ENCODE results near the gene MTA1.

Gene MTA1

DNA sequence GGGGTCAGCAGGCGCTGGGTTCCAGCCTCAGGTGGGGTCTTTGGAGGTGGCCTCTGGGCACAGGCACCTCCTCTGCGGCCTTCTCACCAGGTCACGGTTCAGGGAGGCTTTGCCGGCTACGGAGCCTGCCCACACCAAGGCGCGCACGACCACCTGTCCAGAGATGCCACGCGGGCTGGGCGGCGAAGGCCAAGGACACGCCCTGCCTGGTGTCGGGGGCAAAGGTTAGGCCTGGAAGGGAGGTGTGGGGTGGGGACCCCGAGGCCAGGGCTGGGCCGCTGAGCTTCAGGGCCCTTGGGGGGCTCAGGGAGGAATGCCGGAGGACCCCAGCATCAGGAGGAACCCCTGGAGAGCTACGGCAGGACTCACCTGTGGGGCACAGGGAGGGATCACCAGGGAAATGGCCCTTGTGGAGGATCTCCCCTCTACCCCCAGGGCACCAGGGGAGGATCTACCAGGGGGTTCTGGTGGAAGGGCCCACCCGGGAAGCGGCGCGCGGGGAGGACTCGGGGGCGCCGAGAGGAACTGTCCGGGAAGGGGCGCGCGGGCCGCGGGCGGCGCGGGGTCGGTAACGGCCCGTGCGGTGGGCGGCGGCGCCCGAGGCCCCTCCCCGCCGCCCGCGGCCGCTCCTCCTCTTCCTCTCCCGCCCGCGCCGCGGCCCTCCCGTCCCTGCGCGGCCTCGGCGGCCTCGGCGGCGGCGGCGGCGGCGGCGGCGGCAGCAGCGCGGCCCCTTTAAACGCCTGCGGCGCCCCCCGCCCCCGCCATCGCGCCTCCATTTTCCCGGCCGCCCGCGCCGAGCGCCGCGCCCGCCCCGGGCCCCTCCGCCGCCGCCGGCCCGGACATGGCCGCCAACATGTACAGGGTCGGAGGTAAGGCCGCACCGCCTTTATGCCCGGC lies at the start of gene MTA1:
TSS of gene MTA1 (plus strand) at position 633 of the 897 bp plus-strand sequence. CDS start at position 842, 209 bp downstream.
- DNase-seq (ENCODE audit: low read depth) = peak; percentile 52

DNA sequence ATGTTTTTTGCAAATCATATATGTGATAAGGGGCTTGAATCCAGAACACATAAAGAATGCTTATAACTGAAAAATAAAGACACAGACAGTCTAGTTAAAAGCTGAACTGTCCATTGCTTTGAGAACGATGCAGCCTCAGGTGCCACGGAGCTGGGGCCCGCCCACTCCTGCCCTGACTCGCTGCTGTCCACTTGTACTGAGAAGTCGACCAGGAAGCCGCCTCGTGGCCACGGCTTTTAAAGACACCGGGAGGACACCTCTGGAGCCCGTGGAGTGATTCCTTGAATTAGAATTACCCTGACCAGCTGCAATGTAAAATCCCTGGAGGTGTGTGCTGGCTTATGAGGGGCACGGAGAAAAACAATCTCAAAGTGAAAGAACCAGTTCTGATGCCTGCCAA lies 45.2 kb upstream of the MTA1 start:
- no peak for DNase-seq (ENCODE audit: low read depth)

DNA sequence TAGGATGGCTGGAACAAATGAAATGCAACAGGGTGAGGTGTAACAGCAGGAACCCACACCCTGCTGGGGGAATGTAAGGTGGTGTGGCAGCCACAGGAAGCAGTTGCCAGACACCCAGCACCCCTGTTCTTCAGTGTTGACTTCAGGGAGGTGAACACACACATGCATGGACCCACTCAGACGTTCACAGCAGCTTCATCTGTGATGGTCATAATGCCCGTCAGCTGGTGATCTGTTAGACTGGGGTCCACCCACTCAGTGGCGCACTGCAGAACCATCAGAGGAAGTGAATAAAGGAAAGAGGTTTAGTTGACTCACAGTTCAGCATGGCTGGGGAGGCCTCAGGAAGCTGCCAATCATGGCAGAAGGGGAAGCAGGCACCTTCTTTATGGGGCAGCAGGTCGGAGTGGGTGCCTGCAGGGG lies 44.0 kb upstream of the MTA1 start:
- peak; percentile 50 for DNase-seq (ENCODE audit: low read depth)

DNA sequence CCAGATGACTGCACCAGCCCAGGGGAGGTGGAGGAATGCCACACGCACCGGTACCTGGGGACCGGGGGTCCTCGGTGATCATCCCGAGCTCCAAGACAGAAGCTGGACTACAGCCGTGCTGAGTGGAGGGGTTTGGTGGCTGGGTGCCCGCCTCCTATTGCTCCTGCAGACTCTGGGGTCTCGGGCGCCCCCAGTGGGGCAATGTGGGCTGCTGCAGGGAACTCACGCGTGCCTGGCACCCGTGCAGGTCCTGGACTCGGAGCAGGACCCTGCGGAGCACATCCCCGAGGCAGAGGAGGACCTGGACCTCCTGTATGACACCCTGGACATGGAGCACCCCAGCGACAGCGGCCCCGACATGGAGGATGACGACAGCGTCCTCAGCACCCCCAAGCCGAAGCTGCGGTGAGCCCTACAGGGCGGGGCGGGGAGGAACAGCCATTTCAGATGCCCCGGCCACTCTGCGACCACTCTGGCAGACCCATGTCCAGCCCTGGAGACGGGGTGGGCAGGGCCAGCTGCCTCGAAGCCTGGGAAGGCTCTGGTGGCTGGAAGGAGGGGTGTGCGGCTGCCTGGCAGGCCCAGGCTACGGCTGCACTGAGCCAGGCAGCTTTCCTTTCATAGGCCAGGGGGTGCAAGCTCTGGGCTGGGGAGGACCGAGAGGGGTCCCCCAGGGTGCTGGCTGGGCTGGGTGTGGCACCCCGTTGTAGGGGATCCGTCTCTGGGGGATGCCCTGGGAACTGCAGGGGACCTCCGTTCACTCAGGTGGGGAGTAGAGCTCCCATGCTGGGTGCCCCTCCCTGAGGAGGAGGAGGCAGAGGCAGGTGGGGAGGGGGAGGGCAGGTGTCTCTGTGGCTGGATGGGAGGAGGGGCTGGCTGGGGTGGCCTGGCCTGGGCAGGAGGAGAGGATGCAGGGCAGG lies 42.8 kb upstream of the MTA1 start:
- DNase-seq (ENCODE audit: low read depth) = no peak

DNA sequence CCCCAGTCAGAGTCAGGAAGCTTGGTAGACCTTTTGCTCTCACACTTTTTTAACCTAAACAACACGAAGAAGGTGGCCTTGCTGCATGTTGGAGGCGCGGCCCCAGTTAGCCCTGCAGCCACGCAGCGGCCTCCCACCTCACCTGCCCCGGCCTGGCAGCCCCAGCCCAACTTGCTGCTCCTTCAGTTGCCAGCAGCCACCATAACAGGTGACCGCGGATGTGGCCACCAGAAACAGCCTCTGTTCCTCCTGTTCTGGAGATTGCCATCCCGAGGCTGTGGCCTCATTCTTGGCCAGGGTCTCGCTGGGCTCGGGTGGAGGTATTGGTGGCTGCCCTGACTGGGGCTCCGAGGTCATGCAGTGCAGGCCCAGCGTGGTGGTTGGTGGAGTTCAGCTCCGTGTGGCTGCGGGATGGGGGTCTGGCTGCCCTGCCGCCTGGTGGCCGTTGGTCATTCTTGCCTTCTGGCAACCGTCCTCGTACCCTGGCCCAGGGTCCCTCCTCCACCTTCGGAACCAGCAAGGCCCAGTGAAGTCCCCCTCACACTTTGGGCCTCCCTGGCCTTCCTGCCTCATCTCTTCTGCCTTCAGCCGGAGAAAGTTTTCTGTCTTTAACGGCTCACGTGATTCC lies 42.0 kb upstream of the MTA1 start:
- DNase-seq (ENCODE audit: low read depth) = no peak

DNA sequence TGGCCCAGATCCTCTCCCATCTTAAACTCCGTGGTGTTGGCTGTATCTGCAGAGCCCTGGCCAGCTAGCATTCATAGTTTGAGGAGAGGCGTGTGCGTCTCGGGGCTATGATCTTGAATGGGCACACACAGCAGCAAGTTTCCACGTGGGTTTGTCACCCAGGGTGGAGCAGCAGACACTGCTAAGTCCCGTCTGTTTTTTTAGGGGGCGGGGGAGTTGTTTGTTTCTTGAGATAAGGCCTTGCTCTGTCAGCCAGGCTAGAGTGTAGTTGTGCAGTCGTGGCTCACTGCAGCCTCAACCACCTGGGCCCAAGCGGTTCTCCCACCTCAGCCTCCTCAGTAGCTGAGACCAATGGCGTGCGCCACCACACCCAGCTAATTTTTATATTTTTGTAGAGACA lies 41.4 kb upstream of the MTA1 start:
- DNase-seq (ENCODE audit: low read depth) = no peak

DNA sequence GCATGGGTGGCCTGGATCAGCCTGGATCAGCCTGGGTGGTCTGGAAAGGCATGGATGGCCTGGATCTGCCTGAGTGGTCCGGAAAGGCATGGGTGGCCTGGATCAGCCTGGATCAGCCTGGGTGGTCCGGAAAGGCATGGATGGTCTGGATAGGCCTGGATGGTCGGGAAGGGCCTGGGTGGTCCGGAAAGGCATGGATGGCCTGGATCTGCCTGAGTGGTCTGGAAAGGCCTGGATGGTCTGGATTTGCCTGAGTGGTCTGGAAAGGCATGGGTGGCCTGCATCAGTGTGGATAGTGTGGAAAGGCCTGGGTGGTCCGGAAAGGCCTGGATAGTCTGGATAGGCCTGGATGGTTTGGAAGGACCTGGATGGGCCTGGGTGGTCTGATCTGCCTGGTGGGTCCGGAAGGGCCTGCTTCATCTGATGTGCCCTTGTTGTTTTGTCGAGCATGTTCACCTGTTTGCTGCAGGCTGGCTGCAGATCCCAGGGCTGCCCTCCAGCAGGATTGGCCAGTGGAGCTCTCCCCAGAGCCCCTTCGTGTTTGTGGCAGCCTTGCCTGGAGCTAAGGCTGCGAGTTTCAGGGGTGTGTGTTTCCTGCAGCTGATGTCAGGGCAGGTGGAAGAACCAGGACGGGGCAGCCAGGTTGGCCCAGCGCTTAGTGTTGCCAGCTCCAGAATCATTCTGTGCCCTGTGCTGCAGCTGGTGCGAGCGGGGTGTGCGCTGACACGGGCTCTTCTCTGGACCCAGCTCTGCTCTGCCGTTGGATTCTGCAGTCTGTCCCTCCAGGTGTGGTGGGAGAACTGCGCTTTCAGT lies 40.5 kb upstream of the MTA1 start:
- DNase-seq (ENCODE audit: low read depth) = no peak

DNA sequence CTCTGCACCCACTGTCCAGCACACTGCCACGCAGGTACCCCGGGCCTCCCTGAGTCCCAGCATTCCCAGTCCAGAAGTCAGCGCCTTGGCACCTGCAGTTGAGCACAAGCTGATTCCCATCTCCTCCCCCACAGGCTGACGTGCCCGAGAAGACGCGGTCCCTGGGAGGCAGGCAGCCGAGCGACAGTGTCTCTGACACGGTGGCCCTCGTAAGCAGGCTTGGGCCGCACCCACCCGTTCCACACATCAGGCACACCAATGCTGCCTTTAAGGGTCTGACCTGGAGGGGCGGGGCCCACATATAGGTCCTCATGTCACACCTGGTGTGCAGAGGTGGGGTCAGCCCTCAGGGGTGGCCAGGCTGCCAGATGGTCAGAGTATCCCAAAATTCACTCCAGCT lies 39.7 kb upstream of the MTA1 start:
- DNase-seq (ENCODE audit: low read depth) = no peak

DNA sequence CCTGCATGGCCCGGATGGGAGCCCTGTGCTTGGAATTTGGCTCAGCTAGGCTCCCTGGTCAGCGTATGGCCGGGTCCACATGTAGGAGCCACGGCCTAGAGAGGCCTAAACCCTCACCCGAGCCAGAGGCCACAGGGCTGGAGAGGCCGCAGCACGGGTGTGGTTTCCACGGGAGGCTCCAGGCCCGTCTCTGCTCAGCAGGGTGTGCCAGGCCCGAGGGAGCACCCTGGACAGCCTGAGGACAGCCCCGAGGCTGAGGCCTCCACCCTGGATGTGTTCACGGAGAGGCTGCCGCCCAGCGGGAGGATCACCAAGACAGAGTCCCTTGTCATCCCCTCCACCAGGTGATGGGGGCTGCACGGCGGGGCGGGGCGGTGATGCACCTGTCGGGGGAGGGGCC lies 38.9 kb upstream of the MTA1 start:
- DNase-seq (ENCODE audit: low read depth) = no peak

DNA sequence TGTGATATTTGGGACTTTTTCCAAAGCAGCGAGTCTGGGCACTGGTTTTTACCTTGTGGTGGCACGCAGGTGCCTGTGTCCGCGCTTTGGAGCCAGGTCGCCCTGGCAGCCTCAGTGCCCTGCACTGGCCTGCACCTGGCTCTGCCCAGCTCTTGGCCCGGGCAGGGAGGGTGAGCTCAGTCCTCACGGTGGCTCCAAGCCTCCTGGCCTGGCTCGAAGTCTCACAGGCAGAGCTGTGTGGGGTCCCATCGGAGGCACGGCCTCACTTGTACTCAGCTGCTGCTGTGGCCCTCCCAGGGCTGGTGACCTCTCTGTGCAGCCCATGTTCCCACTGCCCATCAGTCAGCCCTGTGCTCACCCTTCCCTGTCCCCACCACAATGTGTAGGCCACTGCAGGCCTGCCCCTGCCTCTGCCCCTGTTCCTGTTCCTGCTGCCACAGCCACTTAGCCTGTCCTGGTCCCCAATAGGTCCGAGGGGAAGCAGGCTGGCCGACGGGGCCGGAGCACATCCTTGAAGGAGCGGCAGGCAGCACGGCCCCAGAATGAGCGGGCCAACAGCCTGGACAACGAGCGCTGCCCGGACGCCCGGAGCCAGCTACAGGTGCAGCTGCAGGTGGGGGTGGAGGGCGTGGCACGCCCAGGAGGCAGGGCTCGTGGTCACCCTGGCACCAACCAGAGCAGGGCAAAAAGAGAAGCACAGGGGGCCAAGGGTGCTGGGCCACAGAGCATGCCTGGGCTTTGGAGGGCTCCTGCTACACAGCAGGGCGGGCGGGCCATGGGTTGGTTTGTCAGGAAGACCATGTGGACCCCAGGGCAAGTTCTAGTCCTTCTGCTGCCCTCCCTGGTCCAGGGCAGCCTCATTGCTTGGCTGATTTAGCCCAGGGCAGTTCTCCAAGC lies 37.9 kb upstream of the MTA1 start:
- DNase-seq (ENCODE audit: low read depth) = no peak

DNA sequence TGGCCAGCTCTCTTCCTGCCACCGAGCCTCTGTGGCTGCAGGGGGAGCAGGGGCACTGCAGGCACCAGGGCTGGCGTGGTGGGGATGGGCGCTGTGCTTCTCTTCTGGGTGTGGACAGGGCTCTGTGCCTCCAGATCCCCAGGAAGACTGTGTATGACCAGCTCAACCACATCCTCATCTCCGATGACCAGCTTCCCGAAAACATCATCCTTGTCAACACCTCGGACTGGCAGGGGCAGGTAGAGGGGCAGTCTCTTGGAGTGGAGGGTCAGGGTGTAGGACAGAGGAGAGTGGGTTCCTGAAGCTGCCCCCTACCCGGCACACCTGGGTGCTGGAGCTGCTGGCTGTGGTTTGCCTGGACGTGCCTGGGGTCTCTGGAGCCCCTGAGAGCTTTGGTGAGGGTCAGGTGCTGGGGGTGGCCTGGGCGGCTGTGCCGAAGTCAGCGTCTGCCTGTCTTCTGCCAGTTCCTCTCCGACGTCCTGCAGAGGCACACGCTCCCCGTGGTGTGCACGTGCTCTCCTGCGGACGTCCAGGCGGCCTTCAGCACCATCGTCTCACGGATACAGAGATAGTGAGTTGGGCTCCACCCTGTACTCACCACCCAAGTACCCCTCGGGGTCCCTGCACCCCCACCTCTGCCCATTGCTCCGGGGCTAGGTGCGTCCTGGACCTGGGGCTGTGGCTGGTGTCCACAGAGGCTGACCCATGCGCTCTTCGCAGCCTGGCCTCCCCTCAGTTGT lies 37.1 kb upstream of the MTA1 start:
- no peak for DNase-seq (ENCODE audit: low read depth)

DNA sequence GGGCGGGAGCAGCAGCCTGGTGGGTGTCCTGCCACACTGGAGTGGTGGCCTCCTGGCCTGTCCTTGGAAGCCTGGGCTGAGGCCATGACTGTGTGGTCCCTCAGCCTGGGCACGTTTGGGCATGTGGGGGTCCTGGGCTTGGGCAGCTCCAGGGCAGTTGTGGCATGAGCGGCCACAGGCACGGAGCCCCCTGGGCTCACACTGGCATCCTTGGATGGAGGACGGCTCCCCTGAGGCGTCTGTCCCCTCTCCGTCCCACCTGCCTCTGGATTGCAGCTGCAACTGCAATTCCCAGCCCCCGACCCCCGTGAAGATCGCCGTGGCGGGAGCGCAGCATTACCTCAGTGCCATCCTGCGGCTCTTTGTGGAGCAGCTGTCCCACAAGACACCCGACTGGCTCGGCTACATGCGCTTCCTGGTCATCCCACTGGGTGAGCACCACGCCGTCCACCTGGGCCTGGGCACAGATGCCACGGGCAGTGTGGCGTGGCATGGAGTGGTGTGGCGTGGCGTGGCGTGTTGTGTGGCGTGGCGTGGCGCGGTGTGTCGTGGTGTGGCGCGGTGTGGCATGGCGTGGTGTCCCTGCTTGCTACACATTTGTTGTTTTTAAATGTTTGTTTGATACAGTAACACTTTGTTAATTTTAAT lies 36.4 kb upstream of the MTA1 start:
- DNase-seq (ENCODE audit: low read depth) = no peak

DNA sequence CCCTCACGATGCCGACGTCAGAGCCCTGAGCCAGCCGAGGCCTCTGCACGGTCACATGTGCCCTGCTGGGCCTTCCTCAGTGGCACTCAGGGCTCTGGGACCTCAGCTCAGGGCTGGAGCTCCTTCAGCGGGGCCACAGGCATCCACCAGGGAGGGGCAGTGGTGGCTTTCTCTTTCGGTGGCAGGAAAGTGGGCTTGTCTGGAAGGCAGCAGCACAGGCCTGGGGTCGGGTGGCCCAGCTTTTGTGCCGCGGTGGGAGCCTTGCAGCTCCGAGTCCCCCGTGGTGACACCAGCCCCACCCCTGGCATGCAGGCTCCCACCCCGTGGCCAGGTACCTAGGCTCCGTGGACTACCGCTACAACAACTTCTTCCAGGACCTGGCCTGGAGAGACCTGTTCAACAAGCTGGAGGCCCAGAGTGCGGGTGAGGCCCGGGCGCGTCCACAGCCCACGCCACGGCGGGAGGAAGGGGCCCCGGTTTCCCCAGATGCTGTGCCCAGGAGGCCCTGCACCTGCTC lies 35.5 kb upstream of the MTA1 start:
- DNase-seq (ENCODE audit: low read depth) = no peak

DNA sequence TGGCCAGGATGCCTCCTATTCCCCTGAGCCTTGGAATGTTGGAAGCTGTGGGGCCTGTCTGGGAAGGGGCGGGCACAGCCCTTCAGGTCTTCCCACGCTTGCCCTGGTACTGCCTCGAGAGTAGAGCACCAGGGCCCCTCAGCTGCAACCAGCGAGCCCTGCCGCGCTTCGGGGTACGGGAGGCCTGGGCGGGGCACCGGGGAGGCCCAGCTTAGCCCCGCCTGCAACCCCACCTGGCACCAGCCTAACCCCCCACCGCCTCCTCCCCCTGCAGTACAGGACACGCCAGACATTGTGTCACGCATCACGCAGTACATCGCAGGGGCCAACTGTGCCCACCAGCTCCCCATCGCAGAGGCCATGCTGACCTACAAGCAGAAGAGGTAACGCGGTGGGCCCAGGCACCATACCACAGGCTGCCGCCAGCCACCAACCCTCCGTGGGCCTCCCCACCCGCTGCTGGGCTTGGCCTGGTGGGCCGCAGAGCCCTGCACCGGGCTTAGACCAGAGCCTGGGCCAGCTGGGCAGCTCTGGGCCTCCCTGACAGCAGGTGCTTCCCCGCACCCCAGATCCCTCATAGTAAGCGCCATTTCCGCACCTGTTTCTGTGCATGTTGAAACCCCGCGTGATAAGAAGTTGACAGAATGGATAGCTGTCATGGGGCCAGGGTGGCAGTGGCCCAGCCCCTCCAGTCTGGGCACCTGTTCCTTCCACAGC lies 34.9 kb upstream of the MTA1 start:
- no peak for DNase-seq (ENCODE audit: low read depth)

DNA sequence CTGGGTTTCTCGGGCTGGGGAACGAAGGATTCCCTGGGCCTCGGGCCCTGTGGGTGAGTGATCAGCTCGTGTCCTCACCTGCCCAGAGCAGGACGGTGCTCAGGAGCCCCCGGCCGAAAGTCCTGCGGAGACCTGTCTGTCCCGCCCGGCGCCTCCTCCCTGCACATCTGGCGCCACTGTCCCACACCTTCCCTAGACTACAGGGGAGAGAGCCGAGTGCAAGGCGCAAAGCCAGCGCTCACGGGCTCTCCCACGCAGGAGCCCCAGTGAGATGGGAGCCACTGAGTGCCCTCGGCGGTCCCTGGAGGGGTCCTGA lies 34.3 kb upstream of the MTA1 start:
- DNase-seq (ENCODE audit: low read depth) = no peak

DNA sequence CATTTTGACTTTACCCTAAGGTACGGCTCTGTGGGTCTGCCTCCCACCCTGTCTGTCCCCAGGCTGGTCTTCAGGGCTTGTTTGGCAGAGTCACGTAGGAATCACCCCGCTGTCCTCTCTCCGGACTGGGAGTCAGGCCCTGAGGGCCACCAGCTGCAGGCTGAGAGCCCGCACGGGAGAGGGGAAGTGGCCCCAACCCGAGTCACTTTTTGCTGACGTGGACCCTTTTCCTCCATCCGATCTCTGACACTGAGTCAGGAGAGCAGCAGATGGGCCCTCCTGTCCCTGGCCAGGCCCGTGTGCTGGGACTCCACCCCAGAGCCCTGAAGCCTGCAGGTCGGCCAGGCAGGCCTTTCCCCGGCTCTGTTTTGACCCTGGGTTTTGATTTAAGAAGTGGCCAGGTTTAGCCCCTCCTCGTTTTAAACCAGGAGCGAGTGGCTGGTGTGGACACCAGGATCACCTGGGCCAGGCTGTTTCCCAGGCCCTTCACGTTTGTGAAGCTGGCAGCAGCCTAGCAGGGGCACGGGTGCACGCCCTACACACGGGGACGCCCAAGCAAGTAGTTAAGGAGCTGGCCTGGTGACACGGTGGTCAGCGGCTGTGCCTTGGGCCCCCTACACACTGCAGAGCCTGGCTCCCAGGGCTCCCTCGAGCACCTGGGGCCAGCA lies 33.8 kb upstream of the MTA1 start:
- no peak for DNase-seq (ENCODE audit: low read depth)

DNA sequence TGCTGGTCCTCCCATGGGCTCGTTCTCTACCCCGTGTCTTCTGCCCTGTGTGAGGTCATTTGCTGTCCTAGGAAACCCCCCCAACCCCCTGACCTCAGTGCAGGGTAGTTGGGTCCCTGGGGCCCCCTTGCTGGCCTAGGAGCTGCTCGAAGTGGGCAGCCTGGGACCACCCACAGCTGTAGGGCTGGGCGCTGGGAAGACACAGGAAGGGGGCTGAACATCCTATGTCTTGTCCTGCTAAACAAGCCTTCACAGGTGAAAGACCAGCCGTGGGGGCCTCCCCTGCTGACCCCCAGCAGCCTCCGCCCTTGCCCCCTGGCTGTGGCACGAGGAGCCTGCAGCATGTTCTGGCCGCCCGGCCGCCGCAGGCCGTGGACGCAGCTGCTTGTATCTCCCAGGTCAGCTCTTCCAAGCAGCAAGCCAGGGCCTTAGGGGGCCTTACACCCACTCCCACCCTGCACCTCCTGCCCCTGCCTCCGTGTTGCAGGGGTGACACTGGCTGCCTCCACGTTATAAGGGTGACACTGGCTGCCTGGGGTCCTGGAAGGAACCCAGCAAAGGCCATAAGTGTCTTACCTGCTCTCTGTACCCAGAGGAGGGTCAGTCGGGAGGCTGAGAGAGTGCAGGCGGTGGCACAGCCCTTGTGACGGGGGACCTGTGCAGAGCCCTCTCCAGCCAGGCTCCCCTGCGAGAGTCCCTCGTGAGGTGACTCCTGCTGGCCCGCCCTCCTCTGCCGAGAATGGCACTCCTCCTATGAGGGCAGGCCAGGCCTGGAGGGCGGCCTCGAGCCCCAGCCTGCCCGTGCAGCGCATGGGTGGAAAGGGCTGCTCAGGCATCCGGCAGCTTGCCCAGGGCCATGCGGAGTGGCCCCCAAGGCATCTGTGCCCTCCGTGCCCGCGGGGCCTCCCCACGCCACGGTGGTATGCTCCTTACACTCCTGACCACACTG lies 32.8 kb upstream of the MTA1 start:
- no peak for DNase-seq (ENCODE audit: low read depth)
